PC-9 (cell line): ENCODE data around the gene SETD3. TPM values are rescaled to one million over a fixed set of nuclear protein-coding genes. Genes with fewer than 3 reads are reported as not detected.

ENCODE experiments used
- BruUV-seq: library from RNA; stranded (reverse); fragments of 400-500 nt; replicated peaks from 2 replicates; lab custom pipeline; 2021; lab: Mats Ljungman, UMichigan
- CTCF ChIA-PET: fragments of 300-600 bp; sonication (Branson Sonifier 250); formaldehyde crosslinking; loops from one replicate; lab custom pipeline; 2022; ENCODE audit warnings: antibody characterized with exemption; lab: Charles Lee
- POLR2A ChIA-PET: fragments of 300-600 bp; sonication (Branson Sonifier 250); formaldehyde crosslinking; loops from one replicate; lab custom pipeline; 2022; ENCODE audit warnings: antibody characterized with exemption; ENCODE audit not compliant: unreplicated experiment; lab: Charles Lee
- DNase-seq, 2 experiments: peaks; one replicate each; pipeline versions ENCODE4 v3.0.0 to v3.0.0-alpha.2; 2015 to 2022; ENCODE audit warnings: mixed read lengths in 1 of 2
- H2AFZ ChIP-seq: fragments of 200-600 bp; sonication (generic); 2 replicates; pipeline ENCODE4 v1.8.1; 2017; ENCODE audit warnings: antibody characterized with exemption
- H3F3A ChIP-seq: fragments of 200-600 bp; sonication (generic); 2 replicates; pipeline ENCODE4 v1.8.1; 2017; ENCODE audit warnings: antibody characterized with exemption, mild to moderate bottlenecking, low read depth; ENCODE audit not compliant: insufficient read depth
- H3K27ac ChIP-seq: fragments of 200-600 bp; sonication (generic); 2 replicates; pipeline ENCODE4 v1.6.1; 2016; ENCODE audit warnings: mixed run types
- H3K27me3 ChIP-seq: fragments of 200-600 bp; sonication (generic); 2 replicates; pipeline ENCODE4 v1.6.1; 2016; ENCODE audit warnings: low read depth, mixed run types; ENCODE audit not compliant: insufficient read depth
- H3K36me3 ChIP-seq: fragments of 200-600 bp; sonication (generic); 2 replicates; pipeline ENCODE4 v1.6.1; 2016; ENCODE audit warnings: low read depth, mixed run types
- H3K4me1 ChIP-seq: fragments of 200-600 bp; sonication (generic); replicated peaks from 2 replicates; pipeline ENCODE4 v1.6.1; 2016; ENCODE audit warnings: mixed run types; ENCODE audit not compliant: insufficient read depth
- H3K4me2 ChIP-seq: fragments of 200-600 bp; sonication (generic); 2 replicates; pipeline ENCODE4 v1.6.1; 2017; ENCODE audit warnings: mixed run types
- H3K4me3 ChIP-seq: fragments of 200-600 bp; sonication (generic); 2 replicates; pipeline ENCODE4 v1.6.1; 2016; ENCODE audit warnings: mixed run types
- H3K79me2 ChIP-seq: fragments of 200-600 bp; sonication (generic); 2 replicates; pipeline ENCODE4 v1.6.1; 2017; ENCODE audit warnings: low read depth, mixed run types
- H3K9me2 ChIP-seq: fragments of 200-600 bp; sonication (generic); 2 replicates; pipeline ENCODE4 v1.8.1; 2017; ENCODE audit warnings: mild to moderate bottlenecking; ENCODE audit not compliant: insufficient read depth
- H3K9me3 ChIP-seq: fragments of 200-600 bp; sonication (generic); 2 replicates; pipeline ENCODE4 v1.8.1; 2016; ENCODE audit warnings: low read depth; ENCODE audit not compliant: insufficient read depth
- H4K20me1 ChIP-seq: fragments of 200-600 bp; sonication (generic); 2 replicates; pipeline ENCODE4 v1.8.1; 2017; ENCODE audit not compliant: insufficient read depth
- EZH2 ChIP-seq: fragments of 200-600 bp; sonication (generic); IDR thresholded peaks from 2 replicates; pipeline ENCODE4 v1.8.0; 2017; ENCODE audit warnings: antibody characterized with exemption, low read depth
- intact Hi-C: fragments of 100-400 bp; cut with micrococcal nuclease; formaldehyde crosslinking; loops from one replicate; pipeline ENCODE4 v1.10.0; 2022; ENCODE audit not compliant: unreplicated experiment
- total RNA-seq: library from RNA; stranded (reverse); gene quantifications from 2 replicates; pipeline ENCODE4 v1.2.3, GENCODE V29; 2021
- TF ChIP-seq, protein P1 (sequence below): fragments of 200-600 bp; sonication (generic); conservative IDR thresholded peaks from 2 replicates; pipeline ENCODE4 v1.6.1; 2017; ENCODE audit warnings: mixed run types, antibody characterized with exemption, mild to moderate bottlenecking, moderate library complexity

The SETD3 gene
- total RNA-seq, 1 experiment from 2014 or later: 13.4 TPM

DNA sequence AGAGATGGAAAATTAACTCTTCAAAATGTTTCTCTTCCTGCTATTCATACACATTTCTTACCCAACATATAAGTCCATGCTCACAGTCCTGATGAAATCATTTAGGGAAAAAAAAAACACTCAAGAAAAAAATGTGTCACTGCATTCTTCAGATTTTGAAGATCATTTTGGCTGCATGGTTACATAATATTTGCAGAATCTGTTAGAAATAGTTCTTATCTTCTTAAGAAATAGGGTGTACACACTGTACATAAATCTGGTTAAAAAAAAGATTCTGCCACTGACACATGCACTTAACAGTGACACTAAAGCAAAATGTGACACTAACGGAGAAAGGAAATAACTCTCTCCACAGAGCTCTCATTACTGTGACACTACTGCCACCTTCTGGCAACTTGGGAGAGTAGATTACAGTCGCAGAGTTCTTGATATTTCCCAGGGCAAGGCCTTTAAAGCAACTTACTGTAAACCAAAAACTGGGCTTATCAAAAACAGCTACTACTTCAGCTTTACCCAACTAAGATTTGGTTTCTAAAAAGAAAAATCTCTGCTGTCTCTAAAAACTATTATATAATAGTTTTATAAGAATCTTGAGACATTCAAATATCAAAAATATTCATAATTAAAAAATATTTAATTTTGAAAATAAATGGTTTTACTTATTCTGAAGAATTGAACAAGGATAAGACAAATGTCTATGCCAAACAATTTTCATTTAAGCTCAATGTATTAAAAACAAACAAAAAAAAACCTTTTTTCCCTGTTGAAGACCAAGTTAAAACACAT lies 65.0 kb downstream of the SETD3 start:
- POLR2A ChIA-PET: no interaction called here
- Histone ChIP-seq H3K27ac (no peak overlapping the region), H2AFZ (no peak overlapping the region), H3K9me2 (no peaks in the 10 kb centered on the region), H3K4me1 (no peaks in the 10 kb centered on the region), H3K4me2 (no peak overlapping the region), H3K4me3 (no peak overlapping the region), H3K9me3 (no peaks in the 10 kb centered on the region), H4K20me1 (no peaks in the 10 kb centered on the region), H3K79me2 (no peaks in the 10 kb centered on the region), H3K27me3 (no peaks in the 10 kb centered on the region), H3F3A (no peaks in the 10 kb centered on the region), H3K36me3 (no peaks in the 10 kb centered on the region)
- peak; percentile 4 to 52 for DNase-seq
- no TSS peak for BruUV-seq
- TF ChIP-seq, protein P1, sequence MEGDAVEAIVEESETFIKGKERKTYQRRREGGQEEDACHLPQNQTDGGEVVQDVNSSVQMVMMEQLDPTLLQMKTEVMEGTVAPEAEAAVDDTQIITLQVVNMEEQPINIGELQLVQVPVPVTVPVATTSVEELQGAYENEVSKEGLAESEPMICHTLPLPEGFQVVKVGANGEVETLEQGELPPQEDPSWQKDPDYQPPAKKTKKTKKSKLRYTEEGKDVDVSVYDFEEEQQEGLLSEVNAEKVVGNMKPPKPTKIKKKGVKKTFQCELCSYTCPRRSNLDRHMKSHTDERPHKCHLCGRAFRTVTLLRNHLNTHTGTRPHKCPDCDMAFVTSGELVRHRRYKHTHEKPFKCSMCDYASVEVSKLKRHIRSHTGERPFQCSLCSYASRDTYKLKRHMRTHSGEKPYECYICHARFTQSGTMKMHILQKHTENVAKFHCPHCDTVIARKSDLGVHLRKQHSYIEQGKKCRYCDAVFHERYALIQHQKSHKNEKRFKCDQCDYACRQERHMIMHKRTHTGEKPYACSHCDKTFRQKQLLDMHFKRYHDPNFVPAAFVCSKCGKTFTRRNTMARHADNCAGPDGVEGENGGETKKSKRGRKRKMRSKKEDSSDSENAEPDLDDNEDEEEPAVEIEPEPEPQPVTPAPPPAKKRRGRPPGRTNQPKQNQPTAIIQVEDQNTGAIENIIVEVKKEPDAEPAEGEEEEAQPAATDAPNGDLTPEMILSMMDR: peak; percentile 83
- TF ChIP-seq EZH2: no peak
- intact Hi-C loops: no loop called here
- CTCF ChIA-PET: interaction anchor here (1.0 kb wide), 1 partner anchor 22 kb away, joined by 3 read pairs; no protein-coding TSS in a partner anchor

GRCh38 chr14:99413911-99414310 lies 66.7 kb downstream of the SETD3 start:
- POLR2A ChIA-PET: no interaction called here
- intact Hi-C loops: no loop called here
- Histone ChIP-seq H3K36me3 (no peaks in the 10 kb centered on the region), H3K79me2 (no peaks in the 10 kb centered on the region), H3K4me1 (no peaks in the 10 kb centered on the region), H4K20me1 (no peaks in the 10 kb centered on the region), H3K27ac (no peak overlapping the region), H3K4me3 (no peak overlapping the region), H3K27me3 (no peaks in the 10 kb centered on the region), H3F3A (no peaks in the 10 kb centered on the region), H2AFZ (no peak overlapping the region), H3K9me3 (no peaks in the 10 kb centered on the region), H3K4me2 (no peak overlapping the region), H3K9me2 (no peaks in the 10 kb centered on the region)
- BruUV-seq: no TSS peak
- CTCF ChIA-PET: no interaction called here
- DNase-seq: no peak
- TF ChIP-seq, protein P1: no peak
- TF ChIP-seq EZH2: no peak

- Histone ChIP-seq H4K20me1 (no peaks in the 10 kb centered on the region), H3K4me2 (no peak overlapping the region), H3F3A (no peaks in the 10 kb centered on the region), H3K9me3 (no peaks in the 10 kb centered on the region), H2AFZ (no peak overlapping the region), H3K79me2 (no peaks in the 10 kb centered on the region), H3K9me2 (no peaks in the 10 kb centered on the region), H3K4me1 (no peaks in the 10 kb centered on the region), H3K36me3 (no peaks in the 10 kb centered on the region), H3K27me3 (no peaks in the 10 kb centered on the region), H3K4me3 (no peak overlapping the region), H3K27ac (no peak overlapping the region)
- no peak for DNase-seq
- ChIA-PET CTCF (no interaction called here), POLR2A (no interaction called here)
- TF ChIP-seq EZH2: no peak
- TF ChIP-seq, protein P1: no peak
- BruUV-seq: no TSS peak
- intact Hi-C loops: no loop called here
These were observed 67.5 kb downstream of the SETD3 start for GRCh38 chr14:99413172-99413571.
